GM13976 (cell line): ENCODE results near the gene CDC23.
"Not testable (repeated sequence)": the region's sequence is repeated elsewhere in the genome, so short reads cannot be mapped to it uniquely, and the experiment has no call there.

Source experiments
- DNase-seq: peaks from one replicate; pipeline ENCODE4 v3.0.0; 2012; ENCODE audit warnings: low spot score
- in situ Hi-C: fragments of 300-500 bp; cut with MboI; formaldehyde crosslinking; loops from one replicate; pipeline ENCODE4 v1.12.0; 2022; ENCODE audit warnings: low sequenced_read_pairs, mixed read lengths, inconsistent platforms; ENCODE audit not compliant: unreplicated experiment
- TF ChIP-seq, protein P1 (sequence below): IDR thresholded peaks from 2 replicates; pipeline ENCODE4 v1.5.1; 2012; ENCODE audit warnings: borderline replicate concordance, mild to moderate bottlenecking; ENCODE audit not compliant: insufficient read depth; ENCODE audit errors: extremely low read depth, missing control alignments, control extremely low read depth

The CDC23 gene

DNA sequence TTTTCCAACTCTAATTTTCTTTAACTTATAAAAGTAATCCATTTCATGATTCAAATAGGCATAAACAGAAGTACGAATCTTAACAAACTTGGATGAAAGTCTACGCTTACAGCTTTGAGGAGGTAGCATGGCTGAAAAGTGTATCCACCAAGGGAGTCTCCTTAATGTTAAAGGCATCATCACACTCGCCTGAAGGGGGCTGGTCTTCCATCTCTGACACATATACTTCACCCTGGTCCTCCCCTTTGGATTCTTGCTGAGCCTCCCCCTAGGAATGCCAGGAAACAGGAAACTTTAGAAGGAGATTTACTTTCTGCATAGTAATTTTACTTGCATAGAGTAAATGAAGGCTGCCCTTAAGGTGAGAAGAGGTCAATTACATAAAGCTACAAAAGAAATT lies 63.6 kb downstream of the CDC23 start:
- in situ Hi-C loops = no loop called here
- TF ChIP-seq, protein P1, sequence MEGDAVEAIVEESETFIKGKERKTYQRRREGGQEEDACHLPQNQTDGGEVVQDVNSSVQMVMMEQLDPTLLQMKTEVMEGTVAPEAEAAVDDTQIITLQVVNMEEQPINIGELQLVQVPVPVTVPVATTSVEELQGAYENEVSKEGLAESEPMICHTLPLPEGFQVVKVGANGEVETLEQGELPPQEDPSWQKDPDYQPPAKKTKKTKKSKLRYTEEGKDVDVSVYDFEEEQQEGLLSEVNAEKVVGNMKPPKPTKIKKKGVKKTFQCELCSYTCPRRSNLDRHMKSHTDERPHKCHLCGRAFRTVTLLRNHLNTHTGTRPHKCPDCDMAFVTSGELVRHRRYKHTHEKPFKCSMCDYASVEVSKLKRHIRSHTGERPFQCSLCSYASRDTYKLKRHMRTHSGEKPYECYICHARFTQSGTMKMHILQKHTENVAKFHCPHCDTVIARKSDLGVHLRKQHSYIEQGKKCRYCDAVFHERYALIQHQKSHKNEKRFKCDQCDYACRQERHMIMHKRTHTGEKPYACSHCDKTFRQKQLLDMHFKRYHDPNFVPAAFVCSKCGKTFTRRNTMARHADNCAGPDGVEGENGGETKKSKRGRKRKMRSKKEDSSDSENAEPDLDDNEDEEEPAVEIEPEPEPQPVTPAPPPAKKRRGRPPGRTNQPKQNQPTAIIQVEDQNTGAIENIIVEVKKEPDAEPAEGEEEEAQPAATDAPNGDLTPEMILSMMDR = no peak
- no peak for DNase-seq

DNA sequence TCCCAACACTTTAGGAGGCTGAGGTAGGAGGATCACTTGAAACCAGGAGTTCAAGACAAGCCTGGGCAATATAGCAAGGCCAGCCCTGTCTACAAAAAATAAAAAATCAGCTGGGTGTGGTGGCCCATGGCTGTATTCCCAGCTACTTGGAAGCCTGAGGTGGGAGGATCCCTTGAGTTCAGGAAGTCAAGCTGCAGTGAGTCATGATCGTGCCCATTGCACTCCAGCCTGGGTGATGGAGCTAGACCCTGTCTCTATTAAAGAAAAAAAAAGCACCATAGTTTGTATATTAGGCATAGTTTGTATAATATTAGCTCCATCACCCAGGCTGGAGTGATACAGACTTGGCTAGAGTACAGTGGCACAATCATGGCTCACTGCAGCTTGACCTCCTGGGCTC lies 64.3 kb downstream of the CDC23 start:
- DNase-seq = no peak
- TF ChIP-seq, protein P1 = no peak
- in situ Hi-C loops = no loop called here

DNA sequence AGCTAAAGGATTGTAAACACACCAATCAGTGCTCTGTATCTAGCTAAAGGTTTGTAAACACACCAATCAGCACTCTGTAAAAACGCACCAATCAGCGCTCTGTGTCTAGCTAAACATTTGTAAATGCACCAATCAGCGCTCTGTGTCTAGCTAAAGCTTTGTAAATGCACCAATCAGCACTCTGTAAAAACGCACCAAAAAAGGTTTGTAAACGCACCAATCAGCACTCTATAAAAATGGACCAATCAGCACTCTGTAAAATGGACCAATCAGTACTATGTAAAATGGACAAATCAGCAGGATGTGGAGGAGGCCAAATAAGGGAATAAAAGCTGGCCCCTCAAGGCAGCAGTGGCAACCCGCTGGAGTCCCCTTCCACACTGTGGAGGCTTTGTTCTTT lies 69.5 kb downstream of the CDC23 start:
- in situ Hi-C loops, DNase-seq: not testable (repeated sequence)

DNA sequence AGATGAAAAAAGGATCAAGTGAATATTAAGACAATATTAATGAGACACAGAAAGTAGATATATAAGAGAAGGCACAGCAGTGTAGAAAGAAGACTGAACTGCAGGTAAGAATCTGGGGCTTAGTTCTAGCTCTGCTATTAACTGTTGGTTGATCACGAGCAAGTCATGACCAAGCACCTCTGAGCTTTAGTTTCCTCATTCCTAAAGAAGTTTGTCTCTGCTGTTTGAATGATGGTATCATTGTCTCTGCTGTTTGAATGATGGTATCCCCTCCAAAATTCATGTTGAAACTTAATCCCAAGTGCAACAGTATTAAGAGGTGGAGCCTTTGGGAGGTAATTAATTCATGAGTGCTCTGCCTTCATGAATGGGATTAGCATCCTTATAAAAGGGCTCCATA lies 71.4 kb downstream of the CDC23 start:
- DNase-seq = no peak
- TF ChIP-seq, protein P1 = no peak
- in situ Hi-C loops = no loop called here

DNA sequence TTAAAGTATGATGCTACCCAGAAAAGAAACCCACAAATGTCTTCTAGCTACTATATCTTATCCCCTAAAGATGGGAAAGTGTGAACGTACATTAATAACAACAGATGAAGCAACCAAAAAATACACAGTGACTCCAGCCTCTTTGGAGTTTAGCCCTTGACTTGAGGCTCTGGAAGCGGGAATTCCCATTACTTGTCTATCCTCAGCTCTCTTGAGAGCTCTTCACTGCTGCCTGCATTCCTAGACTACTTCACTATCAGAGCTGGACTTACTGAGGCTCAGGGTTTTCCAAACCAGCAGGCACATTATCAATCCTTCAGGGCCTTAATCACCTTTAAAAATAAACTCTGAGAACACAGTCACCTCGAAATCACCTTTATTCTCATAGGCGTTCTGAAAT lies 72.9 kb downstream of the CDC23 start:
- DNase-seq = no peak
- in situ Hi-C loops = no loop called here
- TF ChIP-seq, protein P1 = no peak

DNA sequence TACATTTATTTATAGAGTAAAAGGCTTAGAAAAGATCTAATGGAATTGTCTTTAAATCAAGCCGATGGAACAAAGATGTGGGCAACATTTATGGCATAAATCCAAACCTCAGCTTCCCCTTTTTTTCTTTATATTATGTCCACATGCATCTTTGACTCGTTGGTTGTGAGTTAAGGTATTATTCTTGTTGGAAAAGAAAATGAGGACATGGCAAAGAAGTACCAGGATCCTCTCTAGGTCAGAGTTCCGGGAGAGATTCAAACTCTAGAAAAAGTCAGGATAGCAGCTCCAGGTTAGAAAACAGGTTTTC lies 73.4 kb downstream of the CDC23 start:
- TF ChIP-seq, protein P1 = no peak
- in situ Hi-C loops = loop anchor here (10.0 kb wide), 1 partner anchor 65 kb away; no protein-coding TSS in a partner anchor
- DNase-seq = no peak

DNA sequence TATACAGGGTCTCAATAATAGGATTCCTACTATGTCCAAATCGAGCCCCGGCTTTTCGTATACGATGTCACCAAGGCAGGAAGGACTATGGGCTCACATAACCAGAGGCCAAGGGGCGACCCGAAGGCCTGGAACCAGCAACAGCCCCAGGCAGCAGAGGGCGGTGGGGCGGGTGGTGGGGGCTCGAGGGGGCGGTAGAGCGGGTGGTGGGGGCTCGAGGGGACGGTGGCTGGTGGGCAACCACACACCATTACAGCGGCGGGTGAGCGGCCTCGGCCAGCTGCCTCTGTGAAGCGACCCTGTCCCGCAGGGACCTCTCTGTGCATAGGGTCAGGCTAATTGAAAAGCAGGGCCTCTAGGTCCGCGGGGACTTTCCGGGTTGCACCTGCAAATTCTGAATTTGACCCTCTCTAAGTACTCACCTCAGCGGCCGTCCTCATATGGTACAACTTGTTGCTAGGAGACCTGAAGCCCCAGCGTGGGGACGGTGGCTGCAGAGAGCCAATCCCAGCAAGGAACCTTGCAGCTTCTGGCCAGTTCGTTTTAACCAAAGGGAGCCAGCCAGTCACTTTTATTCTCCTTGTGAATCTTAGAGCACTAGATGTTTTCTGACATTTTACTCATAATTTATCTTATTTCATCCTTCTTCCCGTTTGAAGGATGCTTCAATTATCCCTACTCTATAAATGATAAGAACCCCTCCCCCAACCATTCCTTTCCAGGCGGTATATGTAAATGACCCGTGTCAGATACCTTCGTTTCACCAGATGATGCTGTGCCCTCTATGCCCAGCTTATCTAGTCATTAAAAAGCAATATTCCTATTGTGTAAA lies 74.0 kb downstream of the CDC23 start, which contains the start of gene NME5:
Gene NME5, minus strand, starts transcription at position 480 of the 832 bp plus-strand sequence. CDS start 648 bp downstream, outside the sequence.
- DNase-seq = peak; percentile 79
- TF ChIP-seq, protein P1 = no peak
- in situ Hi-C loops = loop anchor here (10.0 kb wide), 1 partner anchor 64 kb away; no protein-coding TSS in a partner anchor
